NCI-H526 (cell line): Measurements from ENCODE around the gene RAPGEF2.
"Not testable (repeated sequence)": the region's sequence is repeated elsewhere in the genome, so short reads cannot be mapped to it uniquely, and the experiment has no call there.

Experiments used
- DNase-seq, 2 experiments: peaks; one replicate each; lab custom pipeline; 2025; lab: John Stamatoyannopoulos, UW

The RAPGEF2 gene

GRCh38 chr4:159240046-159240445, 137.2 kb downstream of the RAPGEF2 start:
- no peak for DNase-seq

GRCh38 chr4:159240687-159241086, 137.8 kb downstream of the RAPGEF2 start:
- DNase-seq: no peak

DNA sequence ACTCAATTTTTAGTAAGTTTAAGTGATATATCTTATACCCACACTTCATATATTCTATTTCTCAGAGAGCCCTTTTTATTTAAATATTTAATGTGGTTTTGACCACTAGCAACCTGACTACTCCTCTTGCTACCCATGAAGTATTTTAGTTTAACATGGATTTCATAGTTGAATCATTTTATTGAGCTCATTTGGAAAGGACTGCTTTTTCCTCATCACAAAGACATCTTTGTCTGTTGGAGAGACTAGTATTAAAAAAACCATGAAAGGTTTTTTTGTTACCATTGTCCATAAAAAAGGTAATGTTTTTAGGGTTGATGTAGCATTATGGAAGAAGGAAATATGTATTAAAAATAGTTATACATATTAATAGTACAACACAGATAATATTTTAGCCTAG, 139.5 kb downstream of the RAPGEF2 start:
- no peak for DNase-seq

DNA sequence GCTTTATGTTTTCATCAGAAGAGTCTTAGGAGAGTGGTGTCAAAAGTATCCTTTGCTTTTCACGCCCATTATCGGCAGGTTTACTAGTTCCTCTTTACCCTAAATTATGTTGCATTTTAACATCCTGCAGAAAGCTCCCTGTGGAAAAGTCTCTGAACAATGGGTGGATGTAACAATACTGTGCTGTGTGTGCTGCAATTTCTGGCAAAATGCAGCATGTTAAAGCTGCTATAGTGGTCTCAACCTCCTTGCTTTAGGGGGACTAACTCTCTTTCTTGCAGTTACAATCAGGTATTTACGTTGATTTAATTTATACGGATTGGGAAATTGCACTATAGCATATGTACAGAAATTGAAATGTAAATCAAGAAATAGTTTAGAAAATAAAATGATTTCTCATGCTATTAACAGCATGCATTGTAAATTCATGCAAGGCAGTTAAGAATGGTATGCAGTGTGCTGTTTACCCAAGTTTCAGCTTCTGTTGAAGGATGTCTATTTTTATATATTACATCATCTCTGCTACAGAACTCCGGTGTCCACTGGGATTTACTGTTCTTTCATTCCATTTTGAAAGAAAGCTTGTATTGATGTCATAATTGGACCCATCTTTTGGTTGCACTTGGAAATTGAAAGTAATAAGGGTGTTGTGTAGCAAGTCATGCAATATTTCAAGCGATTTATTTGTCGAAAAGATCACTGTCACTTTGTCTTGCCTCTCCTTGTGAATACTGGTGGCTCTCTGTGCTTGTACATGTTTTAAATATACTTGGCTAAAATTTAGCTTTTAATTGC, 145.7 kb downstream of the RAPGEF2 start:
- DNase-seq: no peak

DNA sequence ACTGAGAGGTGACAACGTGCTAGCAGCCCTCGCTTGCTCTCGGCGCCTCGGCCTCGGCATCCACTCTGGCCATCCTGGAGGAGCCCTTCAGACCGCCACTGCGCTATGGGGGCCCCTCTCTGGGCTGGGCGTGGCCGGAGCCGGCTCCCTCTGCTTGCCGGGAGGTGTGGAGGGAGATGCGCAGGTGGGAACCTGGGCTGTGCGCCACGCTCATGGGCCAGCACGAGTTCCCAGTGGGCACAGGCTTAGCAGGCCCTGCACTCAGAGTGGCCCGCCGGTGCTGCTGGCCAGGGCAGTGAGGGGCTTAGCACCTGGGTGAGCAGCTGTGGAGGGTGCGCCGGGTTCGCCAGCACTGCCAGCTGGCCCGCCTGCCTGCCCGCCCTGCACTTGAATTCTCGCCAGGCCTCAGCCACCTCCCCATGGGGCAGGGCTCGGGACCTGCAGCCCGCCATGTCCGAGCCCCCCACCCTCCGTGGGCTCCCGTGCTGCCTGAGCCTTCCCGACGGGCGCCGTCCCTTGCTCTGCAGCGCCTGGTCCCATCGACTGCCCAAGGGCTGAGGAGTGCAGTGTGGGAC, 148.0 kb downstream of the RAPGEF2 start:
- no peak for DNase-seq

GRCh38 chr4:159251580-159251979, 148.7 kb downstream of the RAPGEF2 start:
- not testable (repeated sequence) for DNase-seq

DNA sequence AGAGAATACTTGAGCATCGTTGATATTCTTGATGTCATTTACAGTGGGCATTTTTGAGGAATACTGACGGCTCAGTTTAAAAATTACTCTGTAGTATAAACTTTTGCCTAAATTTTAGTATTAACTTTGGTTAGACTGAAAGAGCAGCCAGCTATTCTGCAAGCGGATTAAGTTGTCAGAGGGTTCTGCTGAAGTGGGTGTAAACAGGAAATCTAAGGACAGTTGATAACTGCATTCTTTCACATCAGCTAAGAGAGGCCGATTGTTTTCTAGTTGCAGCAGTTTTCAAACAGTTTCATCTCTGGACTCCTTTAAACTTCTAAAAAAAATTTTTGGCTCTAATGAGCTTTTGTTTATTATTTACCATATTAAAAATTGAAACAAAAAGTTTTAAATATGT, 149.6 kb downstream of the RAPGEF2 start:
- no peak for DNase-seq

DNA sequence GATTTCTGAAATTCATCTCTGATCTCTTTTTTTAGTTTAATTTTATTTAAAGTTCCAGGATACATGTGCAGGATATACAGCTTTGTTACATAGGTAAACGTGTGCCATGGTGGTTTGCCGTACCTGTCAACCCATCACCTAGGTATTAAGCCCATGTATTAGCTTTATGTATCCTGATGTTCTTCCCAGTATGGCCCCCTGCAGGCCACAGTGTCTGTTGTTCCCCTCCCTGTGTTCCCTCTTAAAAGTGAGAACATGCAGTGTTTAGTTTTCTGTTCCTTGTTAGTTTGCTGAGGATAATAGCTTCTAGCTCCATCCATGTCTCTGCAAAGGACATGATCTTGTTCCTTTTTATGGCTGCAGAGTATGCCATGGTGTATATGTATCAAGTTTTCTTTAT, 153.2 kb downstream of the RAPGEF2 start:
- no peak for DNase-seq

GRCh38 chr4:159258889-159259560, 156.1 kb downstream of the RAPGEF2 start:
- DNase-seq: no peak

- DNase-seq: no peak
Measured at GRCh38 chr4:159264057-159264456, 161.2 kb downstream of the RAPGEF2 start.

DNA sequence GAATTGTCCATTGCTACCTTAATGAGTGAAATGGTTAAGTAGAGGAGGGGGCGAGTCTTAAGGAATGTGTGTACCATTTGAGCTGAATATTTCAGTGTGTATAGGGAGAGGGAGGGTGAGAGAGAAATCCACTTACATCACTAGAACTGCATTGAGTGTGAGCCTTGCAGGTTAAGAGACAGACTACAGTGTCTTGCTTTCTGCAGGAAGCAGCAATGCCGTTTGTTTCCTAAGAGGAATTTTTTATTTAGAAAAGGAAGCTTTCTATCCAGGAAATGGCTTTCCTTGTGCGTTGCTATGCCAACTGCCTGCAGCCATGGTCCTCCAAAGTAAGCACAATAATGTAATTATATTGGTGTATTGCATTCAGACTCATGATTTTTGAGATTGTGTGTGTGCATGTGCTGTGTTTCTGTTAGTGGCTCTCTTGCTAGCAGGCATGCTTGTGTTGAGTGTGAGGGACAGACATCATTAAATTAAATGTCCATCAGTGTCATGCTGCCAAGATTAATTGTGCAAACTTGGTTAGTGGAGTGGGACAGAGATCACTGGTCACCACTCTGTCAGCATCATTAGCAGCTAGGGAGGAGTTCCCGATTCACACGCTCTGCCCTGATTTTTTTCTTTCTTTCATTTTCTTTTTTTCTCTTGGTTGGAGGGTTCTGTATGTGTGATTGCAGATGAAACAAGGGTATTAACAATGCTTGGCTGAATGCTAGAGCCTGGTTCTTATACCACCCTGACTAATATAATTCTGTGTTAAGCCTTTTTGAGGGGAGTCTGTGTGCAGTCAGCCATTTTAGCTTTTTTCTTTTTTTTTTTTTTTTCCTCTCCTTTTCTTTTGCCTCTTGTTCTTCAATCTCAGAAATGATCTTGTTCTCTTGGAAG, 164.3 kb downstream of the RAPGEF2 start:
- no peak for DNase-seq

GRCh38 chr4:159267869-159268285, 165.0 kb downstream of the RAPGEF2 start:
- DNase-seq: no peak

DNA sequence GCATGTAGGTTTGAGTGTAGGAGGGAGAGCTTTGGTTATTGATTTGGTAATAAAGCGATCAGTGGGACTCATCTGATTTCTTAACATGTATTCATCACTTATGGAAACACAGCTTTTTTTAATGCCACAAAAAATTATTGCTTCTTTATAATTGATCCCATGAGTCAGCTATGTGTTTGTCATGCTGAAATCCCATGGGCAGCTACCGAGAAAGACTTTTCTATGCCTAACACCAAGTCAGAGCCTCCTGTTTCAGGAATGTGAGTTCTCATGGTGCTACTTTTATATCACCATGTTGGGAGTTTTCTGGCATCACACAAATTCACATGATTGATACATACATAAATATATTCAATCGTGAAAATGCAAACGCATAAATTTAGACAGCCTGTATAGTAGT, 165.7 kb downstream of the RAPGEF2 start:
- DNase-seq: no peak

- DNase-seq: no peak
Measured at GRCh38 chr4:159269116-159269515, 166.2 kb downstream of the RAPGEF2 start.

DNA sequence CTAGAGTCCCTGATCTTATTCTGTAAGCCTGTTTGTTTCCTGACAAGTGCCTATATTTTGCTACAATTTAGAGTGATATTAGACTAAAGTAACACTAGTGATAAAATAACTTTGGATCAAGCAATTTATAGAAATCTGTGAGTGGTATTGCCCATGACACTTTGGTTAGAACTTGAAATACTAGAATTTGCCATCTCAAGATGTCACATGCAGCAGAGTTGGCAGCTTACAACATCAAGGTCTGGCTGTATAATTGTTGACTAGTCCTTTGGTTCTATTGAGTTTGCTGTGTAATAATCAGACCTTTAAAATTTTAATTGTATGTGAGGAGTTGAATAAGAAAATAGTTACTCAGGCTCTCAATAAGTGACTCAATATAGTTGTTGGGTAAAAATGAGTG, 167.1 kb downstream of the RAPGEF2 start:
- DNase-seq: no peak

GRCh38 chr4:159271856-159272255, 169.0 kb downstream of the RAPGEF2 start:
- no peak for DNase-seq

DNA sequence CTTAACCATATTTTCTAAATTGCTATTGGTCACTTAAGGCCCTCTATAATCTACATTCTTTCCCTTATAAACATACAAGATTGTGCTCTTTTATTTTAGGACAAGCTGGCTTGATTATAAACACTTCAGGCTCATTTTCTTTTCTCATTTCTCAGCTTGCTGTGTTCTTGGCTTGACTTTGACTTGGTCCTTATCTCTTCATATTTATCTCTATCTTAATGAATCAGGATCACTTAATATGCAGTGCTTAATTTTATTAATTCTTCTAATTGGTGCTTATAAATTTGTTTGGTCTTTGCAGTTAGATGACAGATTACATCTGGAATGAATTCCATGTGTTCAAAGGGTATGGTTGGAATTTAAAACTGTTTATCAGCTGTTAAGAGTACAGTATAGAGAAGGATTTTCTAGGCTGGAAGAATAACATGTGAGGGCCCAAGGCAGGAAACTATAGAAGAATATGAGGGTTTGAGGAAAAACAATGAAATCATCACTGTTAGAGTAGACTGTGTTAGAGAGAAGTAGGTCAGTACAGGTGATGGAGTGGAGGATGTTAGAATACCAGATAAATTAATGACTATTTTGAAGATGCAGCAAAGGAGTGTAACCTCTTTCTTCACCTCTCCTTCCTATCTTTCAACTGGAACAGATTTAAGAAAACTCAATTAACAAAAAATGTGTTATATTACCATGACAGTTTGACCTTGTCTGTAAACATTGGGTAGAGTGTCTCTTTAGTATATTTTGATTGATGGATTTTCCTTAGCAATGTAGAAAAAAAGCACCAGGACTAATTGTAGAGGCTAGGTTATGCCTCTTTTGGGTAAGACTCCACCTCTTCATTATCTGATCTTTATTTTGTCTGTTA, 169.6 kb downstream of the RAPGEF2 start:
- DNase-seq: no peak

DNA sequence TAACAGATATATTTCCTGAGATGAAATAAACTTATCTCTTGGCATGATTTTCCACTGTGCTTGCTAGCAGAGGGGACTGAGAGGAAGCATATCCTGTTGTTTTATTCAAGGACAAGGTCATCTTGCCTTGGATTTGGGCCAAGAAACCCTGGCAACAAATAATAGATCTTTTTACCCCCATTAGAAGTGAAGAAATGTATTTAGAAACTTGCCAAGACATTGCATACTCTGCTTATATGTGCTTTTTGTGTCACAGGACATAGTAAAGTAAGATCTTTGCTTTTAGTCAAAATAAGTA, 170.2 kb downstream of the RAPGEF2 start:
- no peak for DNase-seq

DNA sequence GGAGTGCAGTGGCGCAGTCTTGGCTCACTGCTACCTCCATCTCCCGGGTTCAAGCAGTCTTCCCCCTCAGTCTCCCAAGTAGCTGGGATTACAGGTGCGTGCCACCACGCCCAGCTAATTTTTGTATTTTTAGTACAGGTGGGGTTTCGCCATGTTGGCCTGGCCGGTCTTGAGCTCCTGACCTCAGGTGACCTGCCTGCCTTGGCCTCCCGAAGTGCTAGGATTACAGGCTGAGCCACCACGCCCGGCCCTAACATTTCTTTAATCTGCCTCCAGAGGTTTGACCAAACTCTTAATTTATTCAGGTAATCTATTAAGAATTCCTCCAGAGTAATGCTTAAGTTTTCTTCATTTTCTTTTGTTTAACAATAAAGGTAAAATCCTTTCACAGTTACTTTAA, 171.0 kb downstream of the RAPGEF2 start:
- no peak for DNase-seq

- DNase-seq: no peak
Measured at GRCh38 chr4:159278399-159278798, 175.5 kb downstream of the RAPGEF2 start.

DNA sequence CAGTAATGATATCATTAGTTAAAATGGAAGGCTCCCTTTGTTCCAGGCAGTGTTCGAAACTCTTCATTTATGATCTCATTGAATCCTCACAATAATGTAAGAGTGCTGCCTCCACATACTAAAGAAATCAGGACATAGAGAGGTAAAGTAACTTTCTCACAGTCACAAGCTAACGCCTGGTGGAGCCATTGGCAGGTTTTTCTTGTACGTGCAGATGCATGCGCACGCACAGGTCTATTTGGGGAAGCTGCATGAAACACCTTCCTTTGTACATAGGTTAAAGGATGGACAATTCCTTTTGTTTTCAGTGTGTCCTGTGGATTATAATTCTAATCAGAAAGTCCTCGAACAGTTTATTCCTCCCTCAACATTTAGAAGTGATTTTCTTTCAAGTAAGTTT, 176.2 kb downstream of the RAPGEF2 start:
- DNase-seq: no peak
